CD8-positive, alpha-beta memory T cell (primary cell): ENCODE results near the gene ACTR1B. TPM values are rescaled to one million over a fixed set of nuclear protein-coding genes. Genes with fewer than 3 reads are reported as not detected.

Experiments
- CTCF ChIA-PET: fragments of 350-600 bp; sonication (Branson Sonifier 250); formaldehyde crosslinking; loops from one replicate; lab custom pipeline; 2021; ENCODE audit warnings: antibody characterized with exemption; lab: Charles Lee
- POLR2A ChIA-PET: fragments of 350-600 bp; sonication (Branson Sonifier 250); formaldehyde crosslinking; loops from one replicate; lab custom pipeline; 2021; ENCODE audit warnings: antibody characterized with exemption; lab: Charles Lee
- DNase-seq, 5 donors: peaks; one replicate each; pipeline versions ENCODE4 v3.0.0 to v3.0.0-alpha.2; 2020 to 2022; ENCODE audit warnings: mixed read lengths in 1 of 5
- H3K27ac ChIP-seq: one replicate; pipeline ENCODE4 v1.7.0; 2013; ENCODE audit warnings: low read depth, mild to moderate bottlenecking, low read length, moderate library complexity
- H3K27me3 ChIP-seq: 2 replicates; pipeline ENCODE4 v1.7.0; 2013; ENCODE audit warnings: low read length, mild to moderate bottlenecking; ENCODE audit not compliant: insufficient read depth, poor library complexity, severe bottlenecking
- H3K36me3 ChIP-seq: 2 replicates; pipeline ENCODE4 v1.7.0; 2013; ENCODE audit warnings: mild to moderate bottlenecking, low read length, moderate library complexity; ENCODE audit not compliant: insufficient read depth
- H3K4me1 ChIP-seq: 2 replicates; pipeline ENCODE4 v1.7.0; 2013; ENCODE audit warnings: mild to moderate bottlenecking, low read length, moderate library complexity; ENCODE audit not compliant: insufficient read depth
- H3K4me3 ChIP-seq: 2 replicates; pipeline ENCODE4 v1.7.0; 2013; ENCODE audit warnings: mild to moderate bottlenecking, low read length
- H3K9me3 ChIP-seq: 2 replicates; pipeline ENCODE4 v1.7.0; 2013; ENCODE audit warnings: mild to moderate bottlenecking, low read length
- H3K27ac Mint-ChIP-seq, 8 donors: one replicate each; pipeline ENCODE4 v1.8.0; 2020 to 2021; ENCODE audit warnings: mixed read lengths in 8 of 8, mild to moderate bottlenecking in 6 of 8, inconsistent platforms in 3 of 8, moderate library complexity in 3 of 8
- H3K27me3 Mint-ChIP-seq, 2 donors: one replicate each; pipeline ENCODE4 v1.8.0; 2020 to 2021; ENCODE audit warnings: mixed read lengths in 2 of 2, mild to moderate bottlenecking in 1 of 2, moderate library complexity in 1 of 2
- H3K36me3 Mint-ChIP-seq, 3 donors: one replicate each; pipeline ENCODE4 v1.8.0; 2020 to 2021; ENCODE audit warnings: mixed read lengths in 3 of 3, inconsistent platforms in 1 of 3, mild to moderate bottlenecking in 1 of 3
- H3K4me1 Mint-ChIP-seq, 3 donors: one replicate each; pipeline ENCODE4 v1.8.0; 2020 to 2021; ENCODE audit warnings: mixed read lengths in 3 of 3, inconsistent platforms in 1 of 3, mild to moderate bottlenecking in 1 of 3
- H3K4me3 Mint-ChIP-seq, 7 donors: one replicate each; pipeline ENCODE4 v1.8.0; 2020 to 2021; ENCODE audit warnings: mixed read lengths in 7 of 7, mild to moderate bottlenecking in 6 of 7, moderate library complexity in 4 of 7, inconsistent platforms in 2 of 7
- H3K9me3 Mint-ChIP-seq, 5 donors: one replicate each; pipeline ENCODE4 v1.8.0; 2020 to 2022; ENCODE audit warnings: mixed read lengths in 5 of 5, mild to moderate bottlenecking in 3 of 5, moderate library complexity in 2 of 5, inconsistent platforms in 1 of 5
- polyA plus RNA-seq: library from polyadenylated mRNA; unstranded; fragments of 300-500 nt; fragmentation: Illumina TruSeq; gene quantifications from one replicate; pipeline ENCODE4 v1.2.3, GENCODE V29; 2021
- total RNA-seq, 2 experiments: library from RNA; stranded (reverse); gene quantifications; one replicate each; pipeline ENCODE4 v1.2.3, GENCODE V29; 2021

ACTR1B gene
- total and polyA plus RNA-seq, 3 experiments from 2014 or later: 16.5 to 80.6 (median 76.6) TPM

- Mint-ChIP-seq H3K27ac (peak overlapping the region in 1 of 8 donors; percentile 38), H3K4me3 (no peak overlapping the region), H3K36me3 (no peaks in the 10 kb centered on the region), H3K4me1 (no peaks in the 10 kb centered on the region), H3K27me3 (peaks cover 0 to 12% of the 10 kb centered on the region in 2 donors), H3K9me3 (no peaks in the 10 kb centered on the region)
- ChIA-PET CTCF (no interaction called here), POLR2A (no interaction called here)
- no peaks in the 10 kb centered on the region for H3K4me1 ChIP-seq
- no peaks in the 10 kb centered on the region for H3K9me3 ChIP-seq
- no peaks in the 10 kb centered on the region for H3K27me3 ChIP-seq
- DNase-seq: no peak
- H3K4me3 ChIP-seq: no peak overlapping the region
- no peaks in the 10 kb centered on the region for H3K36me3 ChIP-seq
- H3K27ac ChIP-seq: no peak overlapping the region
These were observed 7.7 kb upstream of the ACTR1B start for GRCh38 chr2:97671526-97671925.

- no peak for DNase-seq
- Histone ChIP-seq H3K27me3 (no peaks in the 10 kb centered on the region), H3K27ac (no peak overlapping the region), H3K36me3 (no peaks in the 10 kb centered on the region), H3K4me3 (no peak overlapping the region), H3K9me3 (no peaks in the 10 kb centered on the region), H3K4me1 (no peaks in the 10 kb centered on the region)
- no peaks in the 10 kb centered on the region for H3K36me3 Mint-ChIP-seq
- CTCF ChIA-PET: interaction anchor here (0.6 to 1.8 kb wide), 2 partner anchors 27 to 30 kb away, joined by 3 to 6 read pairs; no protein-coding TSS in a partner anchor
- peaks cover 0 to 12% of the 10 kb centered on the region in 2 donors for H3K27me3 Mint-ChIP-seq
- H3K4me3 Mint-ChIP-seq: no peak overlapping the region
- POLR2A ChIA-PET: interaction anchor here (1.2 kb wide), 1 partner anchor 25 kb away, joined by 5 read pairs; the partner anchor contains the start of gene COX5B
- peaks cover 0 to 1% (median under 1%) of the 10 kb centered on the region in 3 donors for H3K4me1 Mint-ChIP-seq
- no peaks in the 10 kb centered on the region for H3K9me3 Mint-ChIP-seq
- H3K27ac Mint-ChIP-seq: no peak overlapping the region
These were observed 6.6 kb upstream of the ACTR1B start for GRCh38 chr2:97670471-97670870.

GRCh38 chr2:97669448-97669847 is 5.6 kb upstream of the ACTR1B start, which contains the start of gene C2orf92:
Gene C2orf92, plus strand, starts transcription at chr2:97669713. Its CDS starts 76 bp downstream, at chr2:97669789.
- no peaks in the 10 kb centered on the region for H3K36me3 Mint-ChIP-seq
- ChIA-PET CTCF (interaction anchor here (0.7 to 1.8 kb wide), 3 partner anchors 27 to 79 kb away, joined by 3 to 6 read pairs (median 4); no protein-coding TSS in a partner anchor), POLR2A (interaction anchor here (1.2 kb wide), 1 partner anchor 24 kb away, joined by 5 read pairs; the partner anchor contains the start of gene COX5B)
- H3K4me3 Mint-ChIP-seq: no peak within 1 kb of the TSS
- peaks cover 6 to 11% (median 9%) of the 10 kb centered on the region in 3 donors for H3K4me1 Mint-ChIP-seq
- H3K9me3 Mint-ChIP-seq: no peaks in the 10 kb centered on the region
- Histone ChIP-seq H3K27ac (no peak within 1 kb of the TSS), H3K27me3 (no peaks in the 10 kb centered on the region), H3K4me1 (peaks cover 8% of the 10 kb centered on the region), H3K9me3 (no peaks in the 10 kb centered on the region), H3K36me3 (no peaks in the 10 kb centered on the region), H3K4me3 (no peak within 1 kb of the TSS)
- H3K27me3 Mint-ChIP-seq: peaks cover 0 to 8% of the 10 kb centered on the region in 2 donors
- H3K27ac Mint-ChIP-seq: peak within 1 kb of the TSS in 1 of 8 donors; percentile 30
- DNase-seq: no peak

GRCh38 chr2:97664636-97664970 is 759 bp upstream of the ACTR1B start:
- Histone ChIP-seq H3K9me3 (no peaks in the 10 kb centered on the region), H3K36me3 (peaks cover 7% of the 10 kb centered on the region), H3K27me3 (no peaks in the 10 kb centered on the region), H3K4me1 (peaks cover 30% of the 10 kb centered on the region), H3K4me3 (peak overlapping the region; percentile 85), H3K27ac (peak overlapping the region; percentile 96)
- ChIA-PET CTCF (interaction anchor here (1.0 to 8.4 kb wide), 7 partner anchors 16 to 83 kb away, joined by 3 to 66 read pairs (median 4); partner anchors contain the start of genes ANKRD36B and COX5B), POLR2A (interaction anchor here (0.5 to 3.7 kb wide), 5 partner anchors 18 to 1463 kb away, joined by 3 to 83 read pairs (median 3); partner anchors contain the start of genes ANKRD36B, COX5B and ZAP70)
- Mint-ChIP-seq H3K27ac (peak overlapping the region; percentile 87 to 100 (median 99)), H3K36me3 (peaks cover 0 to 25% (median 0%) of the 10 kb centered on the region in 3 donors), H3K4me1 (peaks cover 30 to 43% (median 31%) of the 10 kb centered on the region in 3 donors), H3K4me3 (peak overlapping the region; percentile 89 to 98 (median 95)), H3K9me3 (no peaks in the 10 kb centered on the region), H3K27me3 (no peaks in the 10 kb centered on the region)
- DNase-seq: no peak

- H3K27ac Mint-ChIP-seq: peak overlapping the region in 5 of 8 donors; percentile 95 to 99 (median 98)
- no peak for DNase-seq
- Histone ChIP-seq H3K4me3 (peak overlapping the region; percentile 100), H3K4me1 (peaks cover 30% of the 10 kb centered on the region), H3K9me3 (no peaks in the 10 kb centered on the region), H3K27ac (peak overlapping the region; percentile 96), H3K27me3 (no peaks in the 10 kb centered on the region), H3K36me3 (peaks cover 7% of the 10 kb centered on the region)
- H3K4me1 Mint-ChIP-seq: peaks cover 30 to 43% (median 31%) of the 10 kb centered on the region in 3 donors
- CTCF ChIA-PET: interaction anchor here (1.0 to 8.4 kb wide), 6 partner anchors 9 to 73 kb away, joined by 3 to 66 read pairs (median 12); partner anchors contain the start of genes ANKRD36B and COX5B
- H3K36me3 Mint-ChIP-seq: peaks cover 0 to 34% (median 0%) of the 10 kb centered on the region in 3 donors
- no peaks in the 10 kb centered on the region for H3K27me3 Mint-ChIP-seq
- POLR2A ChIA-PET: interaction anchor here (0.7 to 3.7 kb wide), 5 partner anchors 13 to 141 kb away, joined by 5 to 83 read pairs (median 8); partner anchors contain the start of genes ANKRD36B and COX5B
- peak overlapping the region; percentile 90 to 99 (median 96) for H3K4me3 Mint-ChIP-seq
- no peaks in the 10 kb centered on the region for H3K9me3 Mint-ChIP-seq
These were observed 250 bp downstream of the ACTR1B start for GRCh38 chr2:97663626-97663961.

GRCh38 chr2:97662895-97663625 is 784 bp downstream of the ACTR1B start:
- Histone ChIP-seq H3K27ac (peak overlapping the region; percentile 96), H3K36me3 (peaks cover 13% of the 10 kb centered on the region), H3K9me3 (no peaks in the 10 kb centered on the region), H3K4me1 (peaks cover 30% of the 10 kb centered on the region), H3K27me3 (no peaks in the 10 kb centered on the region), H3K4me3 (peak overlapping the region; percentile 100)
- peaks cover 0 to 40% (median 0%) of the 10 kb centered on the region in 3 donors for H3K36me3 Mint-ChIP-seq
- POLR2A ChIA-PET: interaction anchor here (0.7 to 3.7 kb wide), 5 partner anchors 12 to 141 kb away, joined by 5 to 83 read pairs (median 8); partner anchors contain the start of genes ANKRD36B and COX5B
- H3K27me3 Mint-ChIP-seq: no peaks in the 10 kb centered on the region
- H3K4me3 Mint-ChIP-seq: peak overlapping the region; percentile 90 to 99 (median 96)
- CTCF ChIA-PET: interaction anchor here (0.8 to 8.4 kb wide), 9 partner anchors 10 to 85 kb away, joined by 3 to 66 read pairs (median 4); partner anchors contain the start of genes ANKRD36B and COX5B
- peaks cover 30 to 43% (median 31%) of the 10 kb centered on the region in 3 donors for H3K4me1 Mint-ChIP-seq
- H3K9me3 Mint-ChIP-seq: no peaks in the 10 kb centered on the region
- peak overlapping the region; percentile 95 to 99 (median 98) for H3K27ac Mint-ChIP-seq
- peak; percentile 51 to 79 (median 59) for DNase-seq

GRCh38 chr2:97662386-97662894 is 1.4 kb downstream of the ACTR1B start:
- Mint-ChIP-seq H3K27ac (peak overlapping the region; percentile 95 to 99 (median 98)), H3K36me3 (peaks cover 0 to 46% (median 0%) of the 10 kb centered on the region in 3 donors), H3K9me3 (no peaks in the 10 kb centered on the region), H3K27me3 (no peaks in the 10 kb centered on the region), H3K4me1 (peaks cover 30 to 43% (median 31%) of the 10 kb centered on the region in 3 donors), H3K4me3 (peak overlapping the region; percentile 90 to 99 (median 96))
- peak in 1 of 5 donors; percentile 38 for DNase-seq
- Histone ChIP-seq H3K4me3 (peak overlapping the region; percentile 100), H3K27ac (peak overlapping the region; percentile 96), H3K27me3 (no peaks in the 10 kb centered on the region), H3K4me1 (peaks cover 30% of the 10 kb centered on the region), H3K36me3 (peaks cover 14% of the 10 kb centered on the region), H3K9me3 (no peaks in the 10 kb centered on the region)
- POLR2A ChIA-PET: interaction anchor here (1.9 to 3.7 kb wide), 4 partner anchors 12 to 72 kb away, joined by 6 to 83 read pairs (median 10); partner anchors contain the start of genes ANKRD36B and COX5B
- CTCF ChIA-PET: interaction anchor here (0.6 to 8.4 kb wide), 8 partner anchors 10 to 937 kb away, joined by 3 to 66 read pairs (median 4); partner anchors contain the start of genes ANKRD36B and COX5B
